ENCODE results near the gene ECM1.

ECM1 gene

DNA sequence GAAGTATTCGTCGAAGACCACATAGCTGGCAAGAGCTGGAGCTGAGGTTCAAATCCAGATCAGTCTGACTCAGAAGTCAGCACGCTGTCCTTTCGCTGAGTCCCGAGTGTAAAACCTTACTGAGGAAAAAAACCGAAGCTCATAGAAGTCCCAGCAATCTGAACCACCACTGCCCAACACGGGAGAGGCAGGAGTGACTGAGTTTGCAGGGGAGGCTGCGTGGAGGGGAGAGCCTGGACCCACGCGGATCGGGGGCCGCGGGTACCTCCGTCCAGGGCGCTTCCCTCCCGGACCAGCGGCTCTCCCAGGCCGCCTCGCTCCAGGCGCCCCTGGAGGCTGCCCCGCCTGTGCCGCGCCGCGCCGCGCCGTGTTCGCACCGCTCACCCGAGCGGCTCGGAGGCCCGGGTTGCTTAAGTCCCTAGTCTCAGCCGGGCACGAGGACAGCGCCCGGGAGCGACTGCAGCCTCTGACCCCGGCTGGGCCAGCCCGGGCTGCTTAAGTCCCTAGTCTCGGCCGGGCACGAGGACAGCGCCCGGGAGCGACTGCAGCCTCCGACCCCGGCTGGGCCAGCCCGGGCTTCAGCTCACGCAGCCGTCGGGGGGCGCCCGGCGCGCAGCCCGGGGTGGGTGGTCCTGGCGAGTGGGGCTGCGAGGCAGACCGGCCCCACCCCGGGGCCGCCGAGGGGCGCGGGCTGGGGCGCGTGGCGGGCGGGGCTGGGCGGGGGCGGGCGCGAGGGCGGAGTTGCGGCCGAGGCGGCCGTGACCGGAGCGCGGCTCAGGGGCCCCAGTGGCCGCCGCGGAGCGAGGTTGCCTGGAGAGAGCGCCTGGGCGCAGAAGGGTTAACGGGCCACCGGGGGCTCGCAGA, 41.0 kb downstream of the ECM1 start, which contains the start of gene ADAMTSL4:
Gene ADAMTSL4 (plus strand): TSS at position 777 of the 864 bp plus-strand sequence. CDS start 2,881 bp downstream, outside the sequence.
- DNase-seq (ENCODE audit: insufficient read length, low spot score) (peak; percentile 72), FAIRE-seq (no peak)
- TF ChIP-seq POU2F2 (IDR thresholded peaks at IDR 0.05; ENCODE audit: low read depth, low read length) (no peak), TAF1 (IDR thresholded peaks at IDR 0.05; ENCODE audit: low read depth, low read length) (no peak), SPI1 (IDR thresholded peaks at IDR 0.05; ENCODE audit: low read depth, low read length) (no peak), POLR2A (IDR thresholded peaks at IDR 0.05; ENCODE audit: low read depth, low read length) (no peak), POLR2AphosphoS5 (IDR thresholded peaks at IDR 0.05; ENCODE audit: low read depth, low read length) (no peak), PAX5 (IDR thresholded peaks at IDR 0.05; ENCODE audit: insufficient read depth, low read length, severe bottlenecking) (no peak)

DNA sequence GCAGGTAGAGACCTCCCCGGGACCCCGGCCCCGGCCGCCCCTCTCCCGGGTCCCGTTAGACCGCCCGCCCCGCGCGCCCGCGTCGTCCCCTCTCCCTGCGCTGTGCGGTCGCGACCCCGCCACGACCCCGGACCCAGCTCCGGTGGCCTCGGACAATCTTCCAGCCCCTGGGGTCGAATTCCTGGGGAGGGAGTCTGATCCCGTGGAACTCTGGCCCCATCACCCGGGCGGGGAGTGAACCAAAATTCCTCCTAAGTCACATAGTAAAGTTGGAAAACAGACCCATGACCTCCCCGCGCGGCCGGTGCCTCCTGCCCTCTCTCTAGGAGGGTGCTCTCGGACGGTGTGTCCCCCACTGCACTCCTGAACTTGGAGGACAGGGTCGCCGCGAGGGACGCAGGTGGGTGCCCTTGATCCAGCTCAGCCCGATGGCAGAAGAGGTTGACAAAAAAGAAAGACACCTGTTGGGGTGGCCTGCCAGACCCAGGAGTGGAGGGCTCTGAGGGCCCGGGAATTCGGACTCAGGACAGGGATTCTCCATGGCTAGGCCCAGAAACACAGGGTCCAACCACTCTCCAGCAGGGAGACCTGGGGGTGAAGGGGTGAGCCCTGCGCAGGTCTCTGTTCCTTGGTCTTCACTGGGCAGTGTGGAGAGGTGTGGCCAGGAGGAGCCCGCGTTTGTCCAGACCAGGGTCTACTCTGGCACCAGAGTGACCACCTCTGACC, 41.8 kb downstream of the ECM1 start:
- DNase-seq (ENCODE audit: insufficient read length, low spot score) (no peak), FAIRE-seq (no peak)
- no peak for TF ChIP-seq POLR2AphosphoS5 (IDR thresholded peaks at IDR 0.05; ENCODE audit: low read depth, low read length)

DNA sequence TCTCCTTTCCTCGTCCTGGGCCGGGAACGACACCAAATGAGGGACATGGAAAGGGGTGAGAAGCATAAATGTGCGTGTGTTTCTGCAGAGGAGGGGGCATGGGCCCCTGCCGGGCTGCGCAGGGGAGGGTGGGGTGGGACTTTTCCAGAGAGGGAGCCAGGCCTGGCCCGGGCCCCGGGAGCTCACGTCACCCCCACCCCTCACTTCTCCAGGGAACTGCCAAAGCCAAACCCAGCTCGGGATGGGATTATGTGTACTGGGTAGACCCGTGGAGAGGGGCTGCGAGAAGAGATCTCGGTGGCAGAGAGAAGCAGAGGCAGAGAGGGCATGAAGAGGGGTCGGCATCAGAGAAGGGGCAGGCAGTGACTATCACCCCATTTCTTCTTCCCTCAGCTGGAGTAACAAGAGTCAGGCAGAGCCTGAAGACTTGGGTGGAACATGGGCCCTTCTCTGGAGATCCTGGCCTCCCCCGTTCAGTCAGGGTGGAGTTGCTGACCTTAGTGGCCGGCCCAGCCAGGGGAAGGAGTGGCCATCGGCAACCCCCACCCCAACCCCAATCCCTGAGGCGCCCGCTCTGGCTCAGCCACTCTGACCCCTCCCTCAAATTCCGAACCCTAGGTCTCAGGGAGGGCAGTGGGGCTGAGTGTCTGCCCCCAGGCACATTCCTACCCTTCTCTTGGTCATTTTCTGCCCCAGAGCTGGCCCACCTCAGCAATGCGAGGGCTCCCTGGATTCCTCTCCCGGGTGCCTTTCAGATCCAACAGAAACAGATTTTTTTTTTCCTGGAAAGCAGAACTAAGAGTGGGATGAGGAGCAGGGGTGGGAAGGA, 42.5 kb downstream of the ECM1 start:
- TF ChIP-seq PAX5 (IDR thresholded peaks at IDR 0.05; ENCODE audit: insufficient read depth, low read length, severe bottlenecking) = no peak
- no peak for TF ChIP-seq POU2F2 (IDR thresholded peaks at IDR 0.05; ENCODE audit: low read depth, low read length)
- no peak for TF ChIP-seq TAF1 (IDR thresholded peaks at IDR 0.05; ENCODE audit: low read depth, low read length)
- no peak for TF ChIP-seq SPI1 (IDR thresholded peaks at IDR 0.05; ENCODE audit: low read depth, low read length)
- FAIRE-seq (no peak), DNase-seq (ENCODE audit: insufficient read length, low spot score) (no peak)

DNA sequence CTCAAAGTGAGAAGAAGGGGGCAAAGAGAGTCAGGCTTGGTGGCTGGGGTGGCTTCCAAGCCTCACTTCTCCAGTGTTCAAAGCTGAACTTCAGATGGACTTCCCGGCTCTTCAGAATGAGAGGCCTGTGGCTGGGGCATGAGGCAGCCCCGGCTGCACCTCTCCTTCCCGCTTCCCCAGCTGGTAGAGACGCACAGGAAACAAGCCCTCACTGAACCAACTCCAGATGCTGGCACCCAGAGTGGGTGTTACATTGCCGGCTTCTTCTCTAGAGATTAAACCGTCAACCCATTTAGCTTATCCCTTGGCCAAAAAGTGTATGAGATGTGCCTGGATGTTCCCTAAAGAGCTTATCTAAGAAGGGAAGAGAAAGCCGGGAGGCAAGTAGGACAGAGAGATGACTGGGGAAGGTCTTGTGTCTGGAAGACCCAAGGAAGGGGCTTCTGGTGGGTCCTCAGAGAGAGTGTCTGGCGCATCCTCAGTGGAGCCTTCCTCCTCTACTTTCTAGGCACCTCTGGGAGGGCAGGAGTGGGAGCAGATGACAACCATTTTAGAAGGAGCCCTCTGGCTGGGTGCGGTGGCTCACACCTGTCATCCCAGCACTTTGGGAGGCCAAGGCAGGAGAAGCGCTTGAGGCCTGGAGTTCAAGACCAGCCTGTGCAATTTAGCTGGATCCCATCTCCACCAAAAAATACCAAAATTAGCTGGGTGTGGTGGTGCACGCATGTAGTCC, 43.3 kb downstream of the ECM1 start:
- no peak for TF ChIP-seq POLR2AphosphoS5 (IDR thresholded peaks at IDR 0.05; ENCODE audit: low read depth, low read length)
- TF ChIP-seq TAF1 (IDR thresholded peaks at IDR 0.05; ENCODE audit: low read depth, low read length) = no peak
- TF ChIP-seq POLR2A (IDR thresholded peaks at IDR 0.05; ENCODE audit: low read depth, low read length) = no peak
- no peak for TF ChIP-seq SPI1 (IDR thresholded peaks at IDR 0.05; ENCODE audit: low read depth, low read length)
- no peak for TF ChIP-seq POU2F2 (IDR thresholded peaks at IDR 0.05; ENCODE audit: low read depth, low read length)
- TF ChIP-seq PAX5 (IDR thresholded peaks at IDR 0.05; ENCODE audit: insufficient read depth, low read length, severe bottlenecking) = no peak
- no peak for FAIRE-seq
- no peak for DNase-seq (ENCODE audit: insufficient read length, low spot score)

DNA sequence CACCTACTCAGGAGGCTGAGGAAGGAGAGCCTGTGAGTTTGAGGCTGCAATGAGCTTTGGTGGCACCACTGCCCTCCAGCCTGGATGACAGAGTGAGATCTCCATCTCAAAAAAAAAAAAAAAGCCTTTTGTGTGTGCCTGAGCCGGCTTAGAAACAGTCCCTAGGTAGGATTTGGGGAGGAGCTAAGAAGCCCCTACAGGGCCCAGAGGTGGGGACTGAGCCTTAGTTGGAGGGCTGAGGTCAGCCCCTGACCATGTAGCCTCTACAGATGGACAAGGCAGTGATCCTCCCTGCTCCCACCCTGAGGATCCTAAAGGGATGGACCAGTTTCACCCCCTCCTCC, 43.8 kb downstream of the ECM1 start:
- FAIRE-seq (no peak), DNase-seq (ENCODE audit: insufficient read length, low spot score) (no peak)
- TF ChIP-seq POLR2AphosphoS5 (IDR thresholded peaks at IDR 0.05; ENCODE audit: low read depth, low read length) (no peak), PAX5 (IDR thresholded peaks at IDR 0.05; ENCODE audit: insufficient read depth, low read length, severe bottlenecking) (no peak), TAF1 (IDR thresholded peaks at IDR 0.05; ENCODE audit: low read depth, low read length) (no peak), POLR2A (IDR thresholded peaks at IDR 0.05; ENCODE audit: low read depth, low read length) (no peak), POU2F2 (IDR thresholded peaks at IDR 0.05; ENCODE audit: low read depth, low read length) (no peak), SPI1 (IDR thresholded peaks at IDR 0.05; ENCODE audit: low read depth, low read length) (no peak)

DNA sequence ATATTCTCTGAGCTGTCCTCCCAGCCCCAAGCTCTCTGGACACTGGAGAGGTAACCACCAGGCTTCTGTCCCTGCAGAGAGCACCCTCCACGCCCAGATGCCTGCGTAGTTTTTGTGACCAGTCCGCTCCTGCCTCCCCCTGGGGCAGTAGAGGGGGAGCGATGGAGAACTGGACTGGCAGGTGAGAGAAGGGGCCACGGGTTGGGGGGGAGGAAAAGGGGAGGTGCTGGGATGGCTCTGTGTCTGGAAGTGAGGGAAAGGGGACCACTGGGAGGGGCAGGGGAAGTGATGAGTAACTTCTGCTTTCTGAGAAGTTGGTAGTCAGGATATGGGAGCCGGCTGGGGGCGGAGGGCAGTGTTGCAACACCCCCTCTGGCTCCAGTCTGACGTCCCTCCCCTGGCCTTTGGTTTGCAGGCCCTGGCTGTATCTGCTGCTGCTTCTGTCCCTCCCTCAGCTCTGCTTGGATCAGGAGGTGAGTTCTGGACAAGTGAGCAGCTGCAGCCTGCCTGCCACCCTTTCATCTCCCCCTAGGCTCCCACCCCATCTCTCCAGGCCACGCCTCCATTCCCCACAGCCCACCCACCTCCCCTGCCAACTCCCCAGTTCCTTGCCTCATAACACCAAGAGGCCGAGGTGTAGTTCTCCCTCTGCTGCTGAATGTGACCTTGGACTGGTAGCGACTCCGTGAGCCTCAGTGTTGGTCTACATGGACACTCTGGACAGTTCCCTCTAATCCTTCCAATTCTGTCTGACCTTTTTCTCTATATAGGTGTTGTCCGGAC, 44.4 kb downstream of the ECM1 start:
- no peak for FAIRE-seq
- no peak for DNase-seq (ENCODE audit: insufficient read length, low spot score)
- TF ChIP-seq POU2F2 (IDR thresholded peaks at IDR 0.05; ENCODE audit: low read depth, low read length) = no peak
- TF ChIP-seq SPI1 (IDR thresholded peaks at IDR 0.05; ENCODE audit: low read depth, low read length) = no peak
- no peak for TF ChIP-seq PAX5 (IDR thresholded peaks at IDR 0.05; ENCODE audit: insufficient read depth, low read length, severe bottlenecking)

DNA sequence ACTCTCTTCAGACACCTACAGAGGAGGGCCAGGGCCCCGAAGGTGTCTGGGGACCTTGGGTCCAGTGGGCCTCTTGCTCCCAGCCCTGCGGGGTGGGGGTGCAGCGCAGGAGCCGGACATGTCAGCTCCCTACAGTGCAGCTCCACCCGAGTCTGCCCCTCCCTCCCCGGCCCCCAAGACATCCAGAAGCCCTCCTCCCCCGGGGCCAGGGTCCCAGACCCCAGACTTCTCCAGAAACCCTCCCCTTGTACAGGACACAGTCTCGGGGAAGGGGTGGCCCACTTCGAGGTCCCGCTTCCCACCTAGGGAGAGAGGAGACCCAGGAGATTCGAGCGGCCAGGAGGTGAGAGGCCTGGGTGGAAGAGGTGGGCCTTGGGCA, 45.0 kb downstream of the ECM1 start:
- FAIRE-seq (no peak), DNase-seq (ENCODE audit: insufficient read length, low spot score) (no peak)
- TF ChIP-seq PAX5 (IDR thresholded peaks at IDR 0.05; ENCODE audit: insufficient read depth, low read length, severe bottlenecking) (no peak), POLR2A (IDR thresholded peaks at IDR 0.05; ENCODE audit: low read depth, low read length) (no peak), POLR2AphosphoS5 (IDR thresholded peaks at IDR 0.05; ENCODE audit: low read depth, low read length) (no peak), TAF1 (IDR thresholded peaks at IDR 0.05; ENCODE audit: low read depth, low read length) (no peak), SPI1 (IDR thresholded peaks at IDR 0.05; ENCODE audit: low read depth, low read length) (no peak), POU2F2 (IDR thresholded peaks at IDR 0.05; ENCODE audit: low read depth, low read length) (no peak)

DNA sequence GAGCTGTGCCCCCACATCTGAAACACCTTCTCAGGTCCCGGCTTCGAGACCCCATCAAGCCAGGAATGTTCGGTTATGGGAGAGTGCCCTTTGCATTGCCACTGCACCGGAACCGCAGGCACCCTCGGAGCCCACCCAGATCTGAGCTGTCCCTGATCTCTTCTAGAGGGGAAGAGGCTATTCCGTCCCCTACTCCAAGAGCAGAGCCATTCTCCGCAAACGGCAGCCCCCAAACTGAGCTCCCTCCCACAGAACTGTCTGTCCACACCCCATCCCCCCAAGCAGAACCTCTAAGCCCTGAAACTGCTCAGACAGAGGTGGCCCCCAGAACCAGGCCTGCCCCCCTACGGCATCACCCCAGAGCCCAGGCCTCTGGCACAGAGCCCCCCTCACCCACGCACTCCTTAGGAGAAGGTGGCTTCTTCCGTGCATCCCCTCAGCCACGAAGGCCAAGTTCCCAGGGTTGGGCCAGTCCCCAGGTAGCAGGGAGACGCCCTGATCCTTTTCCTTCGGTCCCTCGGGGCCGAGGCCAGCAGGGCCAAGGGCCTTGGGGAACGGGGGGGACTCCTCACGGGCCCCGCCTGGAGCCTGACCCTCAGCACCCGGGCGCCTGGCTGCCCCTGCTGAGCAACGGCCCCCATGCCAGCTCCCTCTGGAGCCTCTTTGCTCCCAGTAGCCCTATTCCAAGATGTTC, 45.6 kb downstream of the ECM1 start:
- DNase-seq (ENCODE audit: insufficient read length, low spot score) (no peak), FAIRE-seq (no peak)
- TF ChIP-seq POLR2AphosphoS5 (IDR thresholded peaks at IDR 0.05; ENCODE audit: low read depth, low read length) (no peak), PAX5 (IDR thresholded peaks at IDR 0.05; ENCODE audit: insufficient read depth, low read length, severe bottlenecking) (no peak), POLR2A (IDR thresholded peaks at IDR 0.05; ENCODE audit: low read depth, low read length) (no peak), TAF1 (IDR thresholded peaks at IDR 0.05; ENCODE audit: low read depth, low read length) (no peak), POU2F2 (IDR thresholded peaks at IDR 0.05; ENCODE audit: low read depth, low read length) (no peak), SPI1 (IDR thresholded peaks at IDR 0.05; ENCODE audit: low read depth, low read length) (no peak)

Measured in GM12891 (cell line).